Skin epidermis (tissue), 12 donors: ENCODE results near the gene SRP19.
A peak's percentile ranks its signal among the peaks of the same experiment; 100 is the strongest.

Experiments used
- H3K27ac ChIP-seq, 21 experiments: fragments of 200-600 bp; sonication (generic) in 11 of 21; one replicate each; pipeline ENCODE4 v1.5.0; 2020; ENCODE audit warnings: mild to moderate bottlenecking in 3 of 21, inconsistent platforms in 2 of 21, moderate library complexity in 2 of 21
- H3K4me3 ChIP-seq, 7 experiments: fragments of 200-600 bp; sonication (generic) in 2 of 7; one replicate each; pipeline ENCODE4 v1.5.0; 2020; ENCODE audit warnings: inconsistent platforms in 2 of 7, mild to moderate bottlenecking in 2 of 7, moderate library complexity in 1 of 7

Gene SRP19

DNA sequence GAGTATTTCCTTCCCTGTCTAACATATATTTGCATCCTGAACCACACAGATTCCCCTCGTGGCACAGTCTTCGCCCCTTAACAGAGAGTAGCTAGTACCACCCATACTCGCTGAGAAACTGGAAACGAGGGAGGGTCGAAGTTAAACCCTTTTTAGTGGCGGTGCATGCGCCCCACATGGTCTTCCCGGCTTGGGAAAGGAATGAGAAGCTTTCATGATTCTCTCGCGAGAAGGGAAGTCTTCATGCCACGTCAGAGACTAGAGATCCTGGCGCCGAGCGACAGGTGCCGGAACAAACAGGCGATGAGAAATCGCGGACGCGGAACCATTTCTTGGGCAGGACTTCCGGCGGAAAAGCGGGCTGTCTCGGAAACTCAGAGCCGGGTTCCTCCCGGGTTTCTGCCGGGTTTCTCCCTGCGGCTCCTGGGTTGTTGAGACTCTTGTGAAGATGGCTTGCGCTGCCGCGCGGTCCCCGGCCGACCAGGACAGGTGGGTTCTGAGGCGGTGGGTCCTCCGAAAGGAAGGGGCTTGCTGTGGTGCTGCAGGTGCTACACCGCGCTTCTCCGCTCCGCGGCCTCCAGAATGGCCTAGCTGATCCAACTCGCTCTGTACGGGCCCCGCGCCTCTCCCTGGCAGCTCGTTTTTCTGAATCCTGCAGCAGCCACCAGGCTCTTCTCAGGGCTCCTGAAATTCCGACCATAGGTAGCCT is at the start of gene SRP19:
Gene SRP19, plus strand, starts transcription at position 359 of the 709 bp plus-strand sequence. Its CDS starts 90 bp downstream, at position 449.
- H3K27ac ChIP-seq, result peak within 1 kb of the TSS; percentile 58 to 94 (median 88)
- H3K4me3 ChIP-seq, result peak within 1 kb of the TSS; percentile 56 to 81 (median 69)

- H3K27ac ChIP-seq, result no peak overlapping the region
- no peak overlapping the region for H3K4me3 ChIP-seq
Measured at GRCh38 chr5:112812549-112812948, 48.5 kb upstream of the SRP19 start.

- H3K4me3 ChIP-seq, result no peak overlapping the region
- H3K27ac ChIP-seq, result no peak overlapping the region
Measured at GRCh38 chr5:112820246-112820645, 40.8 kb upstream of the SRP19 start.

DNA sequence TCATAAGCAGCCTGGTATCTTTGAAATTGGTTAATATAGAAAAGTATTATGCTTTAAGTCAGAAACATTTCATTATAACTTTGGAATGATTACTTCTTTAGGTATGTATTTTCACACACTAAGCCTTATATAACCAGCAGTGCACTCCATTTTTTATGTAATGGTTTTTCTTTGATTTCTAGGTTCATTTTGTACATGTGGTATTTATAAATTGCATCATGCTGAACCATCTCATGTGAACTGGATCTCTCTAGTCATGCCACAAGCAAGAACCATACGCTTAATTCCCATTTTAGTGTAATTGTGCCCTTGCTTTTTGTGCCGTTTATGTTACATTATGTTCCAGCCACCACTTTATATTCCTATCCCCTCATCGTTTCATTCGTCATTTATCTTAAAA is 38.6 kb upstream of the SRP19 start:
- no peak overlapping the region for H3K27ac ChIP-seq
- H3K4me3 ChIP-seq, result no peak overlapping the region

DNA sequence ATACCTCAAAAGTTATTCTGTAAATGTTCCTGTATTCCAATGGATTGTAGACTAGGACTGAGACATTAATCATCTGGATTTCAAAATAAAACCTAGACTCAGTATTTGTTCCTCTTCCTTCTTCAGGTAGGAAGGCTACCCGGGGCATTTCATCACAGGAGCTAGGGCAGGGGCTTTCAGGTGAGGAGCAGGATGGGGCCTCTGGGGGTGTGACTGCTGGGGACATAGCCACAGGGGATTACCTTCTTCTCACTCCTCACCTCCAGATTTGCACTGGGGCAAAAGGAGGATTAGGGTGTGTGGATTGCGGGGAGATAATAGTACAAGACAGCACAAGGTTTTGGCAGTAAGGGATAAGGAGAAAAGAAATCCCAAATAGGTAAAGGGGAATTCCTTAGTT is 37.9 kb upstream of the SRP19 start:
- Histone ChIP-seq H3K27ac (no peak overlapping the region), H3K4me3 (no peak overlapping the region)

- H3K4me3 ChIP-seq, result no peak overlapping the region
- no peak overlapping the region for H3K27ac ChIP-seq
Measured at GRCh38 chr5:112823656-112824055, 37.4 kb upstream of the SRP19 start.

GRCh38 chr5:112824197-112824596 is 36.9 kb upstream of the SRP19 start:
- H3K27ac ChIP-seq, result no peak overlapping the region
- H3K4me3 ChIP-seq, result no peak overlapping the region

GRCh38 chr5:112830378-112830777 is 30.7 kb upstream of the SRP19 start:
- no peak overlapping the region for H3K4me3 ChIP-seq
- H3K27ac ChIP-seq, result no peak overlapping the region

- no peak overlapping the region for H3K27ac ChIP-seq
- no peak overlapping the region for H3K4me3 ChIP-seq
Measured at GRCh38 chr5:112833971-112834370, 27.1 kb upstream of the SRP19 start.

DNA sequence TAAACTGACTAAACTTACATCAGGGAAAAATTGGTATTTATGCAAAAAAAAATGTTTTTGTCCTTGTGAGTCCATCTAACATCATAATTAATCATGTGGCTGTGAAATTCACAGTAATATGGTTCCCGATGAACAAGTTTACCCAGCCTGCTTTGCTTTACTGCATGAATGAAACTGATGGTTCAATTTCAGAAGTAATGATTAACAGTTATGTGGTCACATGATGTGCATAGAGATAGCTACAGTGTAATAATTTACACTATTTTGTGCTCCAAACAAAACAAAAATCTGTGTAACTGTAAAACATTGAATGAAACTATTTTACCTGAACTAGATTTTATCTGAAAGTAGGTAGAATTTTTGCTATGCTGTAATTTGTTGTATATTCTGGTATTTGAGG is 16.6 kb upstream of the SRP19 start:
- Histone ChIP-seq H3K27ac (no peak overlapping the region), H3K4me3 (no peak overlapping the region)

GRCh38 chr5:112846556-112846955 is 14.5 kb upstream of the SRP19 start:
- no peak overlapping the region for H3K27ac ChIP-seq
- H3K4me3 ChIP-seq, result no peak overlapping the region

- no peak overlapping the region for H3K27ac ChIP-seq
- no peak overlapping the region for H3K4me3 ChIP-seq
Measured at GRCh38 chr5:112847306-112847705, 13.8 kb upstream of the SRP19 start.

- H3K27ac ChIP-seq, result no peak overlapping the region
- no peak overlapping the region for H3K4me3 ChIP-seq
Measured at GRCh38 chr5:112848116-112848811, 12.8 kb upstream of the SRP19 start.

DNA sequence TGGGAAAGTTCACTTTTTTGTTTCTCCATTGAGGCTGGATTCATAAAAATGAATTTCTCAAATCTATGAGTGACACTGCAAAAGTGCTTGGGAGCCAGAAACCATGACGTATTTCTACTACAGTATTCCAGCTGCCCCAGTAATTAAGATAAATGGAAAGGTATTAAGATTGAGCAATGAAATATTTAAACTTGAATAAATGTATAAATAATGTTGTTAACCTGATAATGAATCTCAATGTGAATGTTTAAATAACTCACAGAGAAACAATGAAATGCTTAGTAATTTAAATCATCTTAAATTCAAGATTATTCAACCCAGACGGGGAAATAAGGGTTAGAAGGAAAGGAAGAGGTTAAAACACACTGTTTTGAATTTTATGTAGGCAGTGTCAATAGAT is 11.2 kb upstream of the SRP19 start:
- H3K27ac ChIP-seq, result no peak overlapping the region

GRCh38 chr5:112854651-112855050 is 6.4 kb upstream of the SRP19 start:
- no peak overlapping the region for H3K27ac ChIP-seq
- no peak overlapping the region for H3K4me3 ChIP-seq

More for the DNA sequence above, 11.2 kb upstream of the SRP19 start:
- no peak overlapping the region for H3K4me3 ChIP-seq

GRCh38 chr5:112857866-112858265 is 3.2 kb upstream of the SRP19 start:
- no peak overlapping the region for H3K27ac ChIP-seq
- H3K4me3 ChIP-seq, result no peak overlapping the region

DNA sequence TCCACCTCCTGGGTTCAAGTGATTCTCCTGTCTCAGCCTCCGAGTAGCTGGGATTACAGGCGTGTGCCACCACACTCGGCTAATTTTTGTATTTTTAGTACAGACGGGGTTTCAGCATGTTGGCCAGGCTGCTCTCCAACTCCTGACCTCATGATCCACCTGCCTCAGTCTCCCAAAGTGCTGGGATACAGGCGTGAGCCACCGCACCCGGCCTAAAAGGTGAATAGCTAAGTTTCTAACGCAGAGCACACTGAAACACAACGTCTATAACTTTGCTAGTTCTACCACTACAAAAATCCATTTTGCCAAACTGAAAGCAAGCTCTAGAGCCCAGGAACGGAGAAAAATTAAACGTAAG is 537 bp upstream of the SRP19 start:
- H3K4me3 ChIP-seq, result peak overlapping the region; percentile 56 to 81 (median 69)
- peak overlapping the region; percentile 58 to 94 (median 88) for H3K27ac ChIP-seq

DNA sequence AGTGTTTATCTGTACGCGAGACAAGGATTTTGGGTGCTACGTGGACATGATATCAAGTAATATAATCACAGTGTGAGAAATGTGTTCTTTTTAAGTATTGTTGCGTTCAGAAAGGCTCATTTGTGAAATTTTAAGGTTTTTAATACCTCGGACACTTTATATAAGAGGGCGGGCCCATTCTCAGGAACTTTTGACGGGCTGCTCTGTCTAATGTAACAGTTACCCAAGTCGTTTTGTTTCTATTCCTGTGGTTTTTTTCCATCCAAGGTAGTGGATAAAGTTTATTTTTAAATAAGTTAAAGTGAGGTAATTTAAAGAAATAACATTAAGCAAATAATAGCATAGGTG is 525 bp downstream of the SRP19 start:
- Histone ChIP-seq H3K27ac (peak overlapping the region; percentile 58 to 94 (median 88)), H3K4me3 (peak overlapping the region; percentile 56 to 81 (median 69))

DNA sequence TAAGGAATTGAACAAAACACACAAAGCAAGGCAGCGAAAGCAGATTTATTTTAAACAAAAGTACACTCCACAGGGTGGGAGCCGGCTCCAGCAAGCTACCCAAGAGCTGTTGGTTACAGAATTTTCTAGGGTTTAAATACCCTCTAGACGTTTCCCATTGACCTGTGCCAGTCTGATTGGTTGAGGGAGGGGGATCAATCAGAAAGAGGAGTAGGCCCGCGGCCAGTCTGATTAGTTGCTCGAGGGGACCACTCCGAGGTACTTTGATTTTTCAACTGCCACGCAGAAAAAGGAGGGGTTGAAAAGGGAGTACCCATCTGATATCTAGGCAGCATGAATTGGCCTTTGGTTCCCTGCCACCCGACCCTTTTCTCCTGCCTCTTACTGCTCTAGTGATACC is 998 bp downstream of the SRP19 start:
- Histone ChIP-seq H3K27ac (peak overlapping the region in 15 of 21 experiments; percentile 71 to 94 (median 89)), H3K4me3 (peak overlapping the region; percentile 56 to 81 (median 69))

DNA sequence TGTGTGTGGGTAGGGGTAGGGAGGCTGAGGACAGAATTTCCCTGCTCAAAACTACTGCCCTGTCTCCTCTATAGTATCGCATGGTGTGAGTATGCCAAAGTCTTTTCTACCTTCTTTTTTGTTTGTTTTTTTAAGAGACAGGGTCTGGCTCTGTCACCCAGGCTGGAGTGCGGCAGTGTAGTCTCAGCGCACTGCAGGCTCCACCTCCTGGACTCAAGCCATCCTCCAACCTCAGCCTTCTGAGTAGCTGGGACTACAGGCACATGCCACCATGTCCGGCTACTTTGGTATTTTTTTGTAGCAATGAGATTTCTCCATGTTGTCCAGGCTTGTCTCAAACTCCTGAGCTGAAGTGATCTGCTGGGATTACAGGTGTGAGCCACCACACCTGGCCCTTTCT is 2.5 kb downstream of the SRP19 start:
- H3K27ac ChIP-seq, result no peak overlapping the region
- H3K4me3 ChIP-seq, result no peak overlapping the region

DNA sequence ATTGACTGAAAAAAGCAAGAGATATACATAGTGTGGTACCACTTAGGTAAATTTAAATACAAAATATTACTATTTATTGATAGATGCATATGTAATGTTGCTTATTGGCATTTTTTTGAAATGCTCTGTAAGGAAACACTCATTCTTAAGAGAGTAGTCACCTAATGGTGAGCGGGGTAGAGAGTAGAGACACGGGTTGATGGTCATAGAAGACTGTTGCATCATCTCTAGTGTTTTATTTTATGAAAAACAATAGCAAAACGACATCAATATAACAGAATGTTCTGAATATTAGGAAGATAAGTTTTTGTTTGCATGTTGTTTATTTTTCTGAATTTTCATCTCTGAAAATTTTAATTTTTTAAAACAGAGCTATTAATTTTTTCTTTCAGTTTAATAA is 4.0 kb downstream of the SRP19 start:
- no peak overlapping the region for H3K27ac ChIP-seq

GRCh38 chr5:112866739-112867138 is 5.7 kb downstream of the SRP19 start:
- no peak overlapping the region for H3K4me3 ChIP-seq
- no peak overlapping the region for H3K27ac ChIP-seq

More for the DNA sequence above, 4.0 kb downstream of the SRP19 start:
- H3K4me3 ChIP-seq, result no peak overlapping the region
